NT2/D1 (cell line): ENCODE results near the gene ACOT11.

Experiments
- DNase-seq: peaks from one replicate; pipeline ENCODE4 v3.0.0-alpha.2; 2011; ENCODE audit warnings: low read depth, low spot score
- H3K27me3 ChIP-seq: 2 replicates; pipeline ENCODE4 v1.6.0; 2011; ENCODE audit warnings: mild to moderate bottlenecking; ENCODE audit not compliant: insufficient read length, insufficient read depth
- H3K36me3 ChIP-seq: 2 replicates; pipeline ENCODE4 v1.6.1; 2011; ENCODE audit warnings: mild to moderate bottlenecking, low read length, mixed read lengths; ENCODE audit not compliant: insufficient read depth, insufficient read length
- H3K4me1 ChIP-seq: 2 replicates; pipeline ENCODE4 v1.5.1; 2011; ENCODE audit not compliant: insufficient read depth, insufficient read length
- H3K4me3 ChIP-seq: 2 replicates; pipeline ENCODE4 v1.5.1; 2011; ENCODE audit warnings: low read depth; ENCODE audit not compliant: insufficient read length
- H3K9ac ChIP-seq: 2 replicates; pipeline ENCODE4 v1.6.0; 2011; ENCODE audit warnings: low read depth; ENCODE audit not compliant: insufficient read length
- H3K9me3 ChIP-seq: 2 replicates; pipeline ENCODE4 v1.5.1; 2011; ENCODE audit warnings: mild to moderate bottlenecking, low read length; ENCODE audit not compliant: insufficient read depth
- SUZ12 ChIP-seq: IDR thresholded peaks from 2 replicates; pipeline ENCODE4 v1.6.1; 2011; ENCODE audit not compliant: insufficient read length, insufficient read depth; ENCODE audit errors: extremely low read depth
- YY1 ChIP-seq: IDR thresholded peaks from 2 replicates; pipeline ENCODE4 v1.6.1; 2011; ENCODE audit not compliant: insufficient read length, insufficient read depth
- ZNF274 ChIP-seq: IDR thresholded peaks from 2 replicates; pipeline ENCODE4 v1.6.1; 2011; ENCODE audit warnings: mild to moderate bottlenecking, low read depth, low read length

ACOT11 gene

DNA sequence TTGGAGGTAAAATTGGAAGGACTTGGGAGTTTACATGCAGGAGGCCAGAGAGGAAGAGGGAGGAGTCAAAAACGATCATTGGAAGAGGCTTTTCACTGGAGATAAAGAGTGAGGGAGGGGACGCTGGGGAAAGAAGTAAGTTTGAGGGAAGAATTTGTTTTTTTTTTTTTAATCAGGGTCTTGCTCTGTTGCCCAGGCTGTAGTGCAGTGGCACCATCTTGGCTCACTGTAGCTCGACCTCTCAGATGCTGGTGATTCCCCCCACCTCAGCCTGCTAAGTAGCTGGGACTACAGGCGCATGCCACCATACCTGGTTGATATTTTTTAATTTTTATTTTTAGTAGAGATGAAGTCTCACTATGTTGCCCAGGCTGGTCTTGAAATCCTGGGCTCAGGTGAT lies 92.3 kb downstream of the ACOT11 start:
- Histone ChIP-seq H3K27me3 (no peaks in the 10 kb centered on the region), H3K36me3 (no peaks in the 10 kb centered on the region), H3K4me3 (no peak overlapping the region), H3K9me3 (peaks cover 23% of the 10 kb centered on the region), H3K4me1 (no peaks in the 10 kb centered on the region), H3K9ac (no peak overlapping the region)
- no peak for DNase-seq
- TF ChIP-seq ZNF274 (no peak), SUZ12 (no peak), YY1 (no peak)

DNA sequence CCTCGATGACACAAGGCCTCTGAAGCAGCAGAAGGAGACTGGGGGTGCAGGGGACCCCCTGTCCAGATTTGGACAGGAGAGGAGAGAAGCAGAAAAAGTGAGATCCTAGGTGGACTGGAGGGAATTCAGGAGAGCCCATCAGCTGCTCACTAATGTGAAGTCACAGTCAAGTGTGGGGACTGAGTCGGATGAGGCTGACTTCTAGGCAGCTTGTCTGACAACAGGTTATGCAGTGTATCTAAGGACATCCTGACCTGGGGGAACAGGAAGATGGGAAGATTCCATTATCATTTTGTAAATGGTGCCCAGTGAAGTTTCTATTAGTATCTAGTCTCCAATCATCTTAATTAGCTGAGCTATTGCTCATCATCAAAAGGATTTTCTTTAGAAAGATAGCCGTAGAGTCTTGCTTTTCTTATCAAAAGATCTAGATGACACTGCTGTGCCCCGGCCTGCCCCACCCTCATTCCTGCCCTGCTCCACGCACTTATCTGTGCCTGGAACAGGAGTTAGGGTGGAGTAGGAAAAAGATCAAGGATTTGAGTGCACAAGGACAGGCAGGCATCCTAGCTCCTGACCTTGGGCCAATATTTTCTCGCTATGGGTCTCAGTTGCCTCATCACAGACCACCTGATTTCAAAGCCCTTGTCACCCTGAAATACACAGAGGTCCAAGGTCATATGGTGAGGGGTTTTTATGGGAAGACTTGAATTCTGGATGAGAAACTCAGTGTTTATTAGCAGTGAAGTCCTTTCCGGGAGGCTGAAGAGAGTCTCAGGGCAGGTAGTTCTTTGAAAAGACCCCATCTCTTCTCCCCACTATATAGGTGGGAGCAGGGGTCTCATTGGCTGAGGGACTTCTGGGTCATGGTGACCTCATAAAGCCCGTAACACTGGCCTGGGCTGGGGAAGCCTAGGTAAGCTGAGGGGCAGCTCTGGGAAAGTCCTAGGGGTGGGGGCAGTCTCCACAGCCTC lies 93.1 kb downstream of the ACOT11 start, which contains the start of gene MROH7:
TSS of gene MROH7 (plus strand) at position 924 of the 974 bp plus-strand sequence. CDS start 11,141 bp downstream, outside the sequence.
- Histone ChIP-seq H3K4me3 (no peak within 1 kb of the TSS), H3K27me3 (no peaks in the 10 kb centered on the region), H3K9me3 (peaks cover 18% of the 10 kb centered on the region), H3K9ac (no peak within 1 kb of the TSS), H3K4me1 (no peaks in the 10 kb centered on the region), H3K36me3 (no peaks in the 10 kb centered on the region)
- TF ChIP-seq ZNF274: no peak
- no peak for TF ChIP-seq YY1
- no peak for TF ChIP-seq SUZ12
- no peak for DNase-seq

DNA sequence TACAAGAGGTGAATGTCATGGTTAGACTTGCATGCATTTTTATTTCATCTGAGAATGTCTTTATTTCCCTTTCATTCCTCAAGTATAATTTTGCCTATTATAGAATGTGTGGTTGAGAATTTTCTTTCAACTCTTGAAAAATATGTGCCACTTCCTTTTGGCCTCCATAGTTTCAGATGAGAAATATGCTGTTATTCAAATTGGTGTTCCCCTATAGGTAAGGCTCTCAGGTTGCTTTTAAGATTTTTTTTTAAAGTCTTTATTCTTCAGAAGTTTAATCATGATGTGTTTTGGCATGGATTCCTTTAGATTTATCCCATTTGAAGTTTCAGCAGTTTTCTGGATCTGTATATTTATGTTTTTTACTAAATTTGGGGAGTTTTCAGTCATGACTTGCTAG lies 95.7 kb downstream of the ACOT11 start:
- Histone ChIP-seq H3K36me3 (no peaks in the 10 kb centered on the region), H3K27me3 (no peaks in the 10 kb centered on the region), H3K4me1 (no peaks in the 10 kb centered on the region), H3K4me3 (no peak overlapping the region), H3K9me3 (peaks cover 18% of the 10 kb centered on the region), H3K9ac (no peak overlapping the region)
- TF ChIP-seq ZNF274 (no peak), SUZ12 (no peak), YY1 (no peak)
- DNase-seq: no peak

DNA sequence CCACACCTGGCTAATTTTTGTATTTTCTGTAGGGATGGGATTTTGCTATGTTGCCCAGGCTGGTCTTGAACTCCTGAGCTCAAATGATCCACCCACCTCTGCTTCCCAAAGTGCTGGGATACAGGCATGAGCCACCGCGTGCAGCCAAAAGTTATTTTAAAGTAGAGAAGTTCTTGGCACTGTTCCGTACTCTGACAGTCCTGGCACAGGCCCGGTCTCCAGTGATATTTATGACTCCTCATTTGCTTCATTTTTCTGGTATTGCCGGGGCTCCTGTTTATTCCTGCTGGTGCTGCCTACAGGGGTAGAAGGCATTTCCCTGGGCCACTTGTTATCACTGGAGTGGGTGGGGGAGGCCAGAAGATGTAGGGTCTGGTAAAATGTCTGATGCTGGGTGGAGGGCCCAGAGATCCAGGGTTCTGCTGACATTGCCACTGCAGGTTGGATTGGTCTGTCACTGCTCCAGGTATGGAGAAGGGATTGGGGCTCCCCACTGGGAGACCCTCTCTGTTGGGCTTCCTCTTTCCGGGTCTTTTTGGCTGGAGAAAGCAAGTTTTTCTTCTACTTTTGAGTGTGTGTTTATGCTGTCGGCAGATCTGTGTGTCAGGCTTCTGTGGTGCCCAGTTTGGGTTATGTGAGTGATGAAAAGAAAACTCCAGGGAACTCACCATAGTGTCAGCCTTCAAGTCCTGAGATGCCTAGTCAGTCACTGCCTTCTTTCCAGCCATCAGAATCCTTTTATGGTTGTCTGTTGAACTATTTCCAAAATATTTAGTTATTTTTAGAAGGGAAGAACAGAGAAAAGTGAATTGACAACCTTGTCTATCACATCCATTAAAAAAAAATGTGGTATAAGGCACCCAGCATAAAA lies 98.0 kb downstream of the ACOT11 start:
- H3K9ac ChIP-seq: no peak overlapping the region
- no peaks in the 10 kb centered on the region for H3K36me3 ChIP-seq
- DNase-seq: no peak
- no peak overlapping the region for H3K4me3 ChIP-seq
- peaks cover 18% of the 10 kb centered on the region for H3K9me3 ChIP-seq
- no peaks in the 10 kb centered on the region for H3K4me1 ChIP-seq
- H3K27me3 ChIP-seq: no peaks in the 10 kb centered on the region
- TF ChIP-seq ZNF274: no peak

DNA sequence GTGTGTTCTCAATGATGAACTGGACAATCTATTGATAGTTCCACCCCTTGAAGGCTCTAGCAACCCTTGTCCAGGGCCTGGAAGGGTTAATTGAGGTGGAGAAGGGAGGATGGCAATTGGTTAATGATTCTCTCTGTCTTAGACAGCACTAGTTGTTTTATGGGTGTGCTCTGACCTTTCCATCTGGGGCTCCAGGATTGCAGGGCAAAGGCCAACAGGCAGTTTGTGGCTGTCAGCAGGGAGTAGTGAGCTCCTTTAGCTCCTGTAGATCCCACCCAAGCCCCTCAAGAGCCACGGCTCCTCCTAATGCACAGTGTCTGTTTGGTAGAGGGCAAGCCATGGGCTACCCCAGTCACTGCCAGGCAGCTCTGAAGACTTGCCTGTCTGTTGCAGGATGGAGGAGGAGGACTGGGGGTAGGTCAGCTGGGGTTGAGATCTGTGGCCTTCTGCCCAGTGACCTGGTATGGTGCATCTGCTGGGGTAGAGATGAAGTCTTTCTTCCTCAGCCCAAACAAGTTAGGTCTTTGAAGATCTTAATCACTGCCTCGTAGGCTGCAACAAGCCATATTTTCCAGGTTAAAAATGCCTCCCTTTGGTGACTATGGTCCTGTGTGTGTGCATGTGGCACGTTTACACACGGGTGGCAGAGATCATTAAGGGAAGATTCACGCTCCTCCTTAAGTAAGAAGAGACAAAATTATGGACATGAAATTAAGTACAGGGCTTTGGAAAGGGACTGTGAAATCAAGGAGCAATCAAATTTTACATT lies 101.3 kb downstream of the ACOT11 start:
- H3K4me3 ChIP-seq: no peak overlapping the region
- H3K9ac ChIP-seq: no peak overlapping the region
- H3K4me1 ChIP-seq: no peaks in the 10 kb centered on the region
- no peaks in the 10 kb centered on the region for H3K36me3 ChIP-seq
- H3K27me3 ChIP-seq: no peaks in the 10 kb centered on the region
- TF ChIP-seq YY1 (no peak), SUZ12 (no peak), ZNF274 (no peak)
- H3K9me3 ChIP-seq: peaks cover under 1% of the 10 kb centered on the region; the same call in 1 of the 2 replicates
- DNase-seq: no peak

DNA sequence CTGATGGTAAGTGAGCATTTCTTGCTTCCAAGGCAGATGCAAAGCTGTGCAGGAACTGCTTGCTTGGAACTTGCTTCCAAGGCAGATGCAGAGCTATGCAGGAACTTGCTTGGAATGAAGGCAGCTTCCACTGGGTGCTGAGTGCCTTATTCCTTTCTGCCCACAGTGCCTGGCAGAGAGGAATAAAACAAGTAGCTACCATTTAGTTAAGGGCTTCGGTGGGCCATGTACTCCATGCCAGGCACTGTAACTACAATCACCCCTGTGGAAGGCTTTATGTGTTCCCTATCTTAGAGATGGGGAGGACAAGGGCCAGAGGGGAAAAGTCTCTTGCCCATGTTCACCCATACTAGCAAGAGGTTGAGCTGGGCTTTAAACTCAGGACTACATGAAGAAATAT lies 101.9 kb downstream of the ACOT11 start:
- Histone ChIP-seq H3K9ac (no peak overlapping the region), H3K4me1 (no peaks in the 10 kb centered on the region), H3K9me3 (no peaks in the 10 kb centered on the region), H3K36me3 (no peaks in the 10 kb centered on the region), H3K27me3 (no peaks in the 10 kb centered on the region), H3K4me3 (no peak overlapping the region)
- TF ChIP-seq YY1 (no peak), ZNF274 (no peak)
- DNase-seq: no peak
